Stimulated activated CD4-positive, alpha-beta T cell treated with anti-CD3 and anti-CD28 coated beads, Interleukin-15, amount 100 ng/mL, for 1 hour (primary cell): ENCODE data around the gene CATSPER4.

Experiments
- DNase-seq, 2 donors: peaks; one replicate each; pipeline ENCODE4 v3.0.0-alpha.2; 2020; ENCODE audit warnings: low read depth in 1 of 2, low spot score in 1 of 2

The CATSPER4 gene

DNA sequence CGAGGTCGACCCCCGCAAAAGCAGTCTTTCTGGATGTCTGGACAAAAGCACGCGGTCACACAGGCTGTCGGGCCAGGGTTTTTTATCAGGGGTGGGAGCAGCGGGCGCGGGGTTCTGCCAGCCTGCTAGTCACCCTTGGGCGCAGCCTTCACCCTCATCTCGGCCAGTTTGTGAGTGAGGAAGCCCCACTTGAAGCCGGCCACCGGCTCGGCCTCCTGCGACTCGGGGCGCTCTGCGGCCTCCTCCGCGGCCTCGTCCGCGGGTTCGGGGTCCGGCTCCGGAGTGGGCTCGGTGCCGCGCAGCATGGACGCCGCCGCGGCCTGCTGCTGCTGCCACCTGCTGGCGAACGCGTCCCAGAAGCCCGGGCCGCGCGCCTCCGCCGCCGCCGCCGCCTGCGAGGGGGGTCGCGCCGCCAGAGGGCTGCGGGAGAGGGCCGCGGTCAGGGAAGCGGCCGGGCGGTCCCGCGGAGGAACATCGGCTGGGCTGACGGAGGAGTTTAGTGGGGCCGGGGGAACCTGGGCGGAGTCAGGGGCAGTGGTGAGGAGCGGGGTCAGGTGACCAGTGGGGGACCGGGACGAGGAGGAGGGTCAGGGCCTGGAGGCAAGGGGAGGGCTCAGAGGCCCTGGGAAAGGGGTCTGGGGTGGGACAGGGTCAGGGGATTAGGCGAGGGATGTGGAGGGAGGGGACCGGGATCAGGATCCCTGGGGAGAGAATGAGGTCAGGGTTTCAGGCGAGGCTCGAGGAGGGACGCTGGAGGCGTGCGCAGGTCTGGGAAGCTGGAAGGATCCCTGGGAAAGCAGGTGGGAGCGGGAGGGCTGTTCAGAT, 26.2 kb upstream of the CATSPER4 start:
- DNase-seq = peak; percentile 25 to 52

DNA sequence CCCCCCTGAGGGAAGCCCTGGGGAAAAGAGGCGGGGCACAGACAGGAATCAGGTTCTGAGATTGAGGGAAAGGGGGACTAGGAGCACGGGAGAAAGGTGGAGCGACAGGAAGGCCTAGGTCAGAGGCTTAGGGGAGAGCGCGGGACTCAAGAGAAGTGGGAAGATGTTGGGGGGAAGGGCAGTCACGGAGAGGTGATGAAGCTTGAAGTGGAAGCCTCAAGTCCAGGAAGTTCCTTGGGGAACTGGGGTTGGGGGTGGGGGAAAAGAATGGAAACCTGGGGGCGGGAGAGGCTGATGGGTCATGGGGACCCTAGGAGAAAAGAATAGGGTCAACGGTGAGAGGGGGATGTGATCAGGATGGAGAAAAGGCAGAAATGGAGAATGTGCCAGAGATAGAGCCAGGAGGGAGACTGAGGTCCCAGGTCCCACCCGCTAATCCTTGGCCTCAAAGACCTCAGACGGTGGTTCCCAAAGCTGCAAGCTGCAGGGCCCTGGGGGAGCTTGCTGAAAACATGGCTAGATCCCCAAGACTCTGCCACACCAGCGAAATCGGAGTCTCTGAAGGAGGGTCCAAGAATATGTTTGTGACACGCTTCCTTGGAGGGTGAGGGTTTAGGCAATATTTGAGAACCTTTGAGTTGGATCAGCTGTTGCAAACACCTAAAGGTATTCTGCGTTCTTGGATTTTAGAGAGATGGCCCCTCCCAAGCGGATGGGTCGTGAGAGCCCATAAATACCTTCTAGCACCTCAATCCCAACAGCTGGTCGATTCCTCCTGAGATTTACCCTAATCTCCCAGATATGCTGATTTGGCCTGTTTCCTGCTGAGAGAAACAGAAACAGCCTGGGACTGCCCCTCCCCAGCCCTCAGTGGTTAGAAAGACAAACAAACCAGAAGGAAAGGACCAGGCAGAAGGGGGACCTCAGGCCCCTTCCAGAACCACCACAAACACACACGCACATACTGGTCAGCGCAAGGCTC, 25.2 kb upstream of the CATSPER4 start:
- DNase-seq = no peak

GRCh38 chr1:26166719-26167281, 23.6 kb upstream of the CATSPER4 start:
- no peak for DNase-seq

GRCh38 chr1:26168410-26169197, 21.8 kb upstream of the CATSPER4 start, which contains the start of gene C1orf232:
C1orf232 (minus strand) TSS chr1:26168963; CDS start chr1:26168499, 464 bp downstream.
- DNase-seq = no peak

GRCh38 chr1:26169198-26169554, 21.2 kb upstream of the CATSPER4 start:
- DNase-seq = no peak

DNA sequence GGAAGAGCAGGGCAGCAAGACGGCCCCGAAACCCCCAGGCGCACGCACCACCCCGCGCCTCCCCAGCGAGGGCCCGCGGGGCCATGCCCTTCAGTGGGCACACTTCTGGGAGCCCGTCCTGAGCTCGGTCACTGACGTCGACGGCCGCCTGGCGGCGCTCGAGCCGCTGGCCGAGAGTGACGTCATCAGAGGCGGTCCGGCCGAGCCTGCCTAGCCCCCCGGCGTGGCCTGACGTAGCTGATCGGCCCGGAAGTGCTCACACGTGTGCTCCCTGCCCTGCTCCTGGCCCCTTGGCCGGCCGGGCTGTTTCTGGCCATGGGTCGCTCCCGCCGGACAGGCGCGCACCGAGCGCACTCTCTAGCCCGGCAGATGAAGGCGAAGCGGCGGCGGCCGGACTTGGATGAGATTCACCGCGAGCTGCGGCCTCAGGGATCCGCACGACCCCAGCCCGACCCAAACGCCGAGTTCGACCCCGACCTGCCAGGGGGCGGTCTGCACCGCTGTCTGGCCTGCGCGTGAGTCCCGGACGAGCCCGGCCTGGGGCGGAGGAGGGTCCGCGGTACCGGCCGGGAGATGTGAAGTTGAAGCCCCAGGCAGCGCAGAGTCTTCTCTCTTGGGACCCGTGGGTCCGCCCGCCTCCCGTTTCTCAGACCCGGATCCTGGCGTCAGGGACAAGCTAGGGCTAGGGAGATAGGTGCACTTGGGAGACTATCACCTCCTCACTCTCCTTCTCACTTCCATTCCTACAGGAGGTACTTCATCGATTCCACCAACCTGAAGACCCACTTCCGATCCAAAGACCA, 20.5 kb upstream of the CATSPER4 start, which contains the start of gene ZNF593:
TSS of gene ZNF593 (plus strand) at position 240 of the 803 bp plus-strand sequence. CDS start at position 316, 76 bp downstream.
- peak; percentile 74 to 85 for DNase-seq

DNA sequence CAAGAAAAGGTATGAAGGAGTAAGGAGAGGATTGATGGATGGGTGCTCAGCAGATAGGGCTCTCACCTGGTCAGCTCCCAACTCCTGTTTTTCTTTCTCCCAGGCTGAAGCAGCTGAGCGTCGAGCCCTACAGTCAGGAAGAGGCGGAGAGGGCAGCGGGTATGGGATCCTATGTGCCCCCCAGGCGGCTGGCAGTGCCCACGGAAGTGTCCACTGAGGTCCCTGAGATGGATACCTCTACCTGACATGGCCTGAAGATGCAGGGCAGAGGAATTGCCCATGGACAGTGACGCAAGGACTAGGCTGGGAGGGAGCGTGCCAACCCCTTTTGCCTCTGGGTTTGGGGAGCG, 20.0 kb upstream of the CATSPER4 start:
- no peak for DNase-seq

DNA sequence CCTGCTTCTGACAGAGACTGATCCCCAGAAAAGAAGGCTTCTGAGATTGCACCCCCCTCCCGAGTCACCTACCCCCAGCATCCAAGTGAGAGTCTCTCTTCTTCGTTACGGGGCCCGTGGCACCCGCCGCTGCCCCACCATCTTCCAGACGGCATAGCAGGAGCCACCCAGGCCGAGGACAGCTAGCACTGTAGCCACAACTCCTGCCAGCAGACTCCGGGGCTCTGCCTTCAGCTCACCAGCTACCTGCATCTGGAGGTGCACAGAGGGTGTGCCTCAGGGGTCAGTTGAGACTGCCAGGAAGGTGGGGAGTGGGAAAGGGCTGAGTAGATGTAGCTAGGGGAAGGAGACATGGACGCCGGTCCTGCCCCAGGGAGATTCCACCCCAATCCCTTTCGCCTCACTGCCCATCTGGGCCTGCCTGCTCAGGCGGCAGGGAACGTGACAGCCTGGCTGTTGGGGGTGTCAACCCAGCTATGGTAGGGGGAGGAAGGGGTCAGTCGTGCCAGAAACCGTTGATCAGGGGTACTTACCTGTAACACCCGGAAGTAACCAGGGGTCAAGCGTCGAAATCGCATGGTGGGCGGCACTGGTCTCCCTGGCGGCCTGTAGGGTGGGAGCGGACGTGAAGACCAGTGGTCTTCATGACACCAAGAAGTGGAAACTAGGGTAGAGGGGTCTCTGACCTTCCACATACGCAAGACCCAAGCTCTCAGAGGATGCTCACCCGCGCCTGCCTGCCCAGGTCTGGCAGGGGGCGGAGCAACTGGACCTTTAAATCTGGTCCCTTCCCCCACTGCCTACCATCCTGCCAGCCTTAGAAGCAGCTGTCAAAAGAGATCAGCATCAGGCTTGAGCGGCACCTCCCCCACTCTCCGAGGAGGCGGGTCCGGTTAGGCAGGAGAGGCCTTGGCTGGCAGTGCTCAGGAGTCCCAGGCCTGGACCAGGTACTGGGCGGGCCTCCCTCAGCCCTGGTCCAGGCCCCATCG, 19.0 kb upstream of the CATSPER4 start, which contains the start of gene ZNF593OS:
TSS of gene ZNF593OS (minus strand) at position 749 of the 989 bp plus-strand sequence. CDS start at position 578, 171 bp downstream.
- no peak for DNase-seq

GRCh38 chr1:26175346-26175745, 15.1 kb upstream of the CATSPER4 start:
- no peak for DNase-seq

DNA sequence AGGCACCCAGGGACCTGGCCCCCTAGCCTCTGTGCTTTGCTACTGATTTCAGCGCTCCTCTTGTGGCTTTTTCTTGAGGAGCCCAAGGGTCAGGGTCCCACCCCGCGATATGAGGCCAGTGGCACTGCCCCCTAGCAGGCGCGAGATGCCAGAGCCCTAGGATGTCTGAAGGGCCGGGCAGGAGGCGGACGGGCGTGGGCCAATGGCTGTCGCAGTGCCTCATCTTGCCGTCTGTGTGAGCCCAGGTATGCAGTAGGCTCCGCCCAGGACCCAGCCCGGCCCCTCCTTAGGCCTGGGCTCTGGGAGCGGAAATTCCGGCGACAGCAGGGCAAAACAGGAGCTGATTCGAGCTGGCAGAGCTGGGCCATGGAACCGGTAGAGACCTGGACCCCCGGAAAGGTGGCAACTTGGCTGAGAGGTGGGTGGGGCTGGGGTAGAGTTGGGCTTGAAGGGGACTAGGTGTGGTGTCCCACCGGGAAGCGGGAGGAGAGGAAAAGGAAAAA, 13.2 kb upstream of the CATSPER4 start, which contains the start of gene CNKSR1:
TSS of gene CNKSR1 (plus strand) at position 310 of the 503 bp plus-strand sequence. CDS start at position 367, 57 bp downstream.
- no peak for DNase-seq

DNA sequence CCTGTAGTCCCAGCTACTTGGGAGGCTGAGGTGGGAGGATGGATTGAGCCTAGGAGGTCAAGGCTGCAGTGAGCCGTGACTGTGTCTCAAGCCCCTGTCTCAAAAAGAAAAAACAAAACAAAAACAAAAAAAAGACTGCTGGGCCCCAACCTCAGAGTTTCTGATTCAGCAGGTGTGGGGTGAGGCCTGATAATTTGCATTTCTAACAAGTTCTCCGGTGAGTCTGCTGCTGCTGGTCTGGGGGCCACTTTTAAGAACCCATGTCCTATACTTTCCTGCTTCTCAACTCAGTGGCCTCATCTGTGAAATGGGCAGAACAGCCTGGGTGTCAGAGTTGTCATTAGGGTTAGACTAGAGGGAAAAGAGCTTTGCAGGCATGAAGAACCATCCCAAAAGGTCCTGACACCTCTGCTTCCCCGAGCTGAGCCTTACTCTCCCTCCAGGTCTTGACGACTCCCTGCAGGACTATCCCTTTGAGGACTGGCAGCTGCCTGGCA, 10.3 kb upstream of the CATSPER4 start:
- DNase-seq = no peak

DNA sequence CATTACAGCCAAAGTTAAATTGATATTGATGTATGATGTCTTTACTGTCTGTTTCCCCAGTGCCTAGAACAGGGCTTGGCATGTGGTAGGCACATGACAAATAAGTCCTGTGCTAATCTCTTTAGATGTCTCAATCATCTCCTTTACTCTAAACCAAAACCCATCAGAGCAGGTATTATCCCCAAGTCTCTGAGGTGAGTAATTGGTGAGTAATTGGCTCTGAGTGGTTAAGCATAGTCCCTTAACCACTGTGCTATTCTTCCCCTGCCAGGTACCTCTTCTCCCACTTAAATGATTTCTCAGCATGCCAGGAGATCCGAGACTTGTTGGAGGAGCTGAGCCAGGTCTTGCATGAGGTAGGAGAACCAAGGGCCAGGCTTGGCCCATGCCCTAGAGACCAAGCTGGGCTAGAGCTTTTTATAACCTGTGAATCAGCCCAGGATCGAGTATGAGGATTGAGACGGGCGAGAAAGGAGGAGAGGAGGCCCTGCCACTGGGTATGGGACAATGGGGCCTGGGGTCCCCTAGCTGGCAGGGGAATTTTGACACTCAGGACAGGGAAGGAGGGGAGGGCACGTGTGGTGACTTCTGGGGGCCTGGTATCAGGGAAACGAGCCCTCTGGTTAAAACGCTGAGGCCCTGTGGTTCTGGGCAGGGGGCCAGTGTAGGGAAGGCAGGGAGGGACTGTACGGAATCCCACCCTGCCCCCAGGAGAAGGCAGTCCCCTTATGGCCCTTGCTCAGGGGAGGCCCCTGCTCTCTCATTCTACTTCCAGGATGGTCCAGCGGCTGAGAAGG, 8.6 kb upstream of the CATSPER4 start:
- no peak for DNase-seq

GRCh38 chr1:26182383-26182696, 8.1 kb upstream of the CATSPER4 start:
- DNase-seq = no peak

- no peak for DNase-seq
Observed at GRCh38 chr1:26184086-26184485, 6.3 kb upstream of the CATSPER4 start.

DNA sequence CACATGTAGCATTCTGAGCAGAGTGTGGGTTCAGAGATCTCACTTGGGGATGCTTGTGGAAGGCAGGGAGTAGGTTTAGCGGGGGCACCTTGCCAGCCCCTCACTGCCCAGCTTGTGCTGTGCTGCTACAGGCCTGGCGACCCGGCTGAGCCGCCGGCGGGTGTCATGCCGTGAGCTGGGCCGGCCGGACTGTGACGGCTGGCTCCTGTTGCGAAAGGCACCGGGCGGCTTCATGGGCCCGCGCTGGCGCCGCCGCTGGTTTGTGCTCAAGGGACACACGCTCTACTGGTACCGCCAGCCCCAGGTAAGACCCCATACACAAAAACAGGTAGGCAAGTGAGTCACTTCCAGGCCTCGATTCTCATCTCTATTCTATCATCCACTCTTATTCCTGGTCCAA, 5.5 kb upstream of the CATSPER4 start:
- no peak for DNase-seq

GRCh38 chr1:26187882-26188281, 2.5 kb upstream of the CATSPER4 start:
- DNase-seq = no peak

GRCh38 chr1:26188477-26188876, 1.9 kb upstream of the CATSPER4 start:
- no peak for DNase-seq
